Skin epidermis (tissue), 12 donors: Measurements from ENCODE around the gene IL17RB.

Source experiments
- H3K27ac ChIP-seq, 21 experiments: fragments of 200-600 bp; sonication (generic) in 11 of 21; one replicate each; pipeline ENCODE4 v1.5.0; 2020; ENCODE audit warnings: mild to moderate bottlenecking in 3 of 21, inconsistent platforms in 2 of 21, moderate library complexity in 2 of 21
- H3K4me3 ChIP-seq, 7 experiments: fragments of 200-600 bp; sonication (generic) in 2 of 7; one replicate each; pipeline ENCODE4 v1.5.0; 2020; ENCODE audit warnings: inconsistent platforms in 2 of 7, mild to moderate bottlenecking in 2 of 7, moderate library complexity in 1 of 7

Gene IL17RB

GRCh38 chr3:53811143-53811927 lies 35.0 kb upstream of the IL17RB start:
- H3K27ac ChIP-seq: no peak overlapping the region
- no peak overlapping the region for H3K4me3 ChIP-seq

GRCh38 chr3:53812434-53812833 lies 33.9 kb upstream of the IL17RB start:
- Histone ChIP-seq H3K4me3 (no peak overlapping the region), H3K27ac (no peak overlapping the region)

GRCh38 chr3:53813229-53813628 lies 33.1 kb upstream of the IL17RB start:
- Histone ChIP-seq H3K27ac (no peak overlapping the region), H3K4me3 (no peak overlapping the region)

- H3K27ac ChIP-seq: no peak overlapping the region
- H3K4me3 ChIP-seq: no peak overlapping the region
These were observed 32.5 kb upstream of the IL17RB start for GRCh38 chr3:53813876-53814275.

GRCh38 chr3:53815067-53815466 lies 31.3 kb upstream of the IL17RB start:
- H3K4me3 ChIP-seq: no peak overlapping the region
- H3K27ac ChIP-seq: no peak overlapping the region

- Histone ChIP-seq H3K4me3 (no peak overlapping the region), H3K27ac (no peak overlapping the region)
These were observed 30.7 kb upstream of the IL17RB start for GRCh38 chr3:53815651-53816050.

GRCh38 chr3:53816425-53816824 lies 29.9 kb upstream of the IL17RB start:
- H3K27ac ChIP-seq: no peak overlapping the region

GRCh38 chr3:53817211-53817610 lies 29.2 kb upstream of the IL17RB start:
- no peak overlapping the region for H3K27ac ChIP-seq
- no peak overlapping the region for H3K4me3 ChIP-seq

More at GRCh38 chr3:53816425-53816824, 29.9 kb upstream of the IL17RB start:
- H3K4me3 ChIP-seq: no peak overlapping the region

GRCh38 chr3:53817809-53818208 lies 28.6 kb upstream of the IL17RB start:
- no peak overlapping the region for H3K4me3 ChIP-seq
- no peak overlapping the region for H3K27ac ChIP-seq

GRCh38 chr3:53818221-53819162 lies 27.9 kb upstream of the IL17RB start:
- H3K27ac ChIP-seq: no peak overlapping the region
- H3K4me3 ChIP-seq: no peak overlapping the region

GRCh38 chr3:53819163-53819868 lies 27.1 kb upstream of the IL17RB start:
- Histone ChIP-seq H3K27ac (no peak overlapping the region), H3K4me3 (no peak overlapping the region)

- H3K27ac ChIP-seq: no peak overlapping the region
These were observed 26.3 kb upstream of the IL17RB start for GRCh38 chr3:53820084-53820483.

GRCh38 chr3:53820756-53821580 lies 25.4 kb upstream of the IL17RB start:
- no peak overlapping the region for H3K27ac ChIP-seq
- no peak overlapping the region for H3K4me3 ChIP-seq

More at GRCh38 chr3:53820084-53820483, 26.3 kb upstream of the IL17RB start:
- no peak overlapping the region for H3K4me3 ChIP-seq

GRCh38 chr3:53821631-53822121 lies 24.7 kb upstream of the IL17RB start:
- no peak overlapping the region for H3K4me3 ChIP-seq
- H3K27ac ChIP-seq: no peak overlapping the region

GRCh38 chr3:53822331-53822741 lies 24.0 kb upstream of the IL17RB start:
- H3K27ac ChIP-seq: no peak overlapping the region

GRCh38 chr3:53823026-53823955 lies 23.1 kb upstream of the IL17RB start:
- no peak overlapping the region for H3K27ac ChIP-seq
- no peak overlapping the region for H3K4me3 ChIP-seq

More at GRCh38 chr3:53822331-53822741, 24.0 kb upstream of the IL17RB start:
- no peak overlapping the region for H3K4me3 ChIP-seq

- no peak overlapping the region for H3K27ac ChIP-seq
- H3K4me3 ChIP-seq: no peak overlapping the region
These were observed 22.3 kb upstream of the IL17RB start for GRCh38 chr3:53823956-53824657.
